ENCODE measurements around the gene SIM2.
A peak's percentile ranks its signal among the peaks of the same experiment; 100 is the strongest.

The SIM2 gene

GRCh38 chr21:36696390-36697059, 2.4 kb upstream of the SIM2 start:
- DNase-seq (ENCODE audit: low spot score), result peak; percentile 24
- TF ChIP-seq CTCF (IDR thresholded peaks at IDR 0.05; ENCODE audit: borderline replicate concordance, control extremely low read depth, extremely low read depth, insufficient read depth, missing control alignments), result no peak
- in situ Hi-C loops (cut with MboI; ENCODE audit: low sequenced_read_pairs, unreplicated experiment), result no loop called here

GRCh38 chr21:36697060-36697850, 1.7 kb upstream of the SIM2 start:
- in situ Hi-C loops (cut with MboI; ENCODE audit: low sequenced_read_pairs, unreplicated experiment), result no loop called here
- no peak for TF ChIP-seq CTCF (IDR thresholded peaks at IDR 0.05; ENCODE audit: borderline replicate concordance, control extremely low read depth, extremely low read depth, insufficient read depth, missing control alignments)
- peak; percentile 37 for DNase-seq (ENCODE audit: low spot score)

- peak; percentile 41 for DNase-seq (ENCODE audit: low spot score)
- in situ Hi-C loops (cut with MboI; ENCODE audit: low sequenced_read_pairs, unreplicated experiment), result no loop called here
- no peak for TF ChIP-seq CTCF (IDR thresholded peaks at IDR 0.05; ENCODE audit: borderline replicate concordance, control extremely low read depth, extremely low read depth, insufficient read depth, missing control alignments)
Measured at GRCh38 chr21:36697851-36698384, 997 bp upstream of the SIM2 start.

- DNase-seq (ENCODE audit: low spot score), result peak; percentile 37
- TF ChIP-seq CTCF (IDR thresholded peaks at IDR 0.05; ENCODE audit: borderline replicate concordance, control extremely low read depth, extremely low read depth, insufficient read depth, missing control alignments), result no peak
- in situ Hi-C loops (cut with MboI; ENCODE audit: low sequenced_read_pairs, unreplicated experiment), result no loop called here
Measured at GRCh38 chr21:36698385-36698980, 432 bp upstream of the SIM2 start.

GRCh38 chr21:36699546-36700294, 805 bp downstream of the SIM2 start:
- DNase-seq (ENCODE audit: low spot score), result peak; percentile 20
- TF ChIP-seq CTCF (IDR thresholded peaks at IDR 0.05; ENCODE audit: borderline replicate concordance, control extremely low read depth, extremely low read depth, insufficient read depth, missing control alignments), result no peak
- in situ Hi-C loops (cut with MboI; ENCODE audit: low sequenced_read_pairs, unreplicated experiment), result no loop called here

Data from GM13976 (cell line).